ENCODE data around the gene ELAC2.

The ELAC2 gene

GRCh38 chr17:12998461-12998860, 19.4 kb downstream of the ELAC2 start:
- H3K9me3 ChIP-seq (ENCODE audit: insufficient read depth, low read length): no peaks in the 10 kb centered on the region
- H3K36me3 ChIP-seq (replicated peaks; ENCODE audit: low read depth, low read length): peaks cover 37% of the 10 kb centered on the region
- no peak overlapping the region for H3K9ac ChIP-seq (ENCODE audit: low read length)
- no peaks in the 10 kb centered on the region for H3K27me3 ChIP-seq (ENCODE audit: low read depth, low read length)
- no peaks in the 10 kb centered on the region for H3K4me1 ChIP-seq (ENCODE audit: low read length)
- no peak overlapping the region for H3K27ac ChIP-seq (ENCODE audit: low read length)
- no peak overlapping the region for H3K4me2 ChIP-seq (ENCODE audit: low read length)
- H3K4me3 ChIP-seq (ENCODE audit: low read length): no peak overlapping the region
- no peaks in the 10 kb centered on the region; the same call in 1 of the 2 replicates for H3K79me2 ChIP-seq (ENCODE audit: low read length)
- TF ChIP-seq EZH2phosphoT487 (IDR thresholded peaks at IDR 0.05; ENCODE audit: low read depth) (no peak), CTCF (IDR thresholded peaks at IDR 0.05; ENCODE audit: low read depth, low read length) (no peak)
- no peaks in the 10 kb centered on the region for H4K20me1 ChIP-seq (ENCODE audit: insufficient read depth, low read length)
- no peak overlapping the region for H2AFZ ChIP-seq (ENCODE audit: low read depth, low read length)

- no peak overlapping the region for H3K27ac ChIP-seq (ENCODE audit: low read length)
- H3K9me3 ChIP-seq (ENCODE audit: insufficient read depth, low read length): no peaks in the 10 kb centered on the region
- no peak for TF ChIP-seq EZH2phosphoT487 (IDR thresholded peaks at IDR 0.05; ENCODE audit: low read depth)
- no peak for TF ChIP-seq CTCF (IDR thresholded peaks at IDR 0.05; ENCODE audit: low read depth, low read length)
- H3K4me2 ChIP-seq (ENCODE audit: low read length): no peak overlapping the region
- H3K36me3 ChIP-seq (replicated peaks; ENCODE audit: low read depth, low read length): peaks cover 28% of the 10 kb centered on the region
- H4K20me1 ChIP-seq (ENCODE audit: insufficient read depth, low read length): no peaks in the 10 kb centered on the region
- H3K9ac ChIP-seq (ENCODE audit: low read length): no peak overlapping the region
- no peaks in the 10 kb centered on the region for H3K27me3 ChIP-seq (ENCODE audit: low read depth, low read length)
- no peak overlapping the region for H3K4me3 ChIP-seq (ENCODE audit: low read length)
- no peaks in the 10 kb centered on the region for H3K4me1 ChIP-seq (ENCODE audit: low read length)
- no peaks in the 10 kb centered on the region for H3K79me2 ChIP-seq (ENCODE audit: low read length)
- no peak overlapping the region for H2AFZ ChIP-seq (ENCODE audit: low read depth, low read length)
Measured at GRCh38 chr17:12996941-12997340, 20.9 kb downstream of the ELAC2 start.

GRCh38 chr17:12996357-12996756, 21.5 kb downstream of the ELAC2 start:
- Histone ChIP-seq H3K4me3 (ENCODE audit: low read length) (no peak overlapping the region), H3K9ac (ENCODE audit: low read length) (no peak overlapping the region), H3K27me3 (ENCODE audit: low read depth, low read length) (no peaks in the 10 kb centered on the region), H3K27ac (ENCODE audit: low read length) (no peak overlapping the region), H4K20me1 (ENCODE audit: insufficient read depth, low read length) (no peaks in the 10 kb centered on the region), H3K9me3 (ENCODE audit: insufficient read depth, low read length) (no peaks in the 10 kb centered on the region), H3K4me1 (ENCODE audit: low read length) (no peaks in the 10 kb centered on the region), H3K79me2 (ENCODE audit: low read length) (no peaks in the 10 kb centered on the region), H3K4me2 (ENCODE audit: low read length) (no peak overlapping the region), H3K36me3 (replicated peaks; ENCODE audit: low read depth, low read length) (peaks cover 25% of the 10 kb centered on the region), H2AFZ (ENCODE audit: low read depth, low read length) (no peak overlapping the region)
- TF ChIP-seq EZH2phosphoT487 (IDR thresholded peaks at IDR 0.05; ENCODE audit: low read depth): no peak
- no peak for TF ChIP-seq CTCF (IDR thresholded peaks at IDR 0.05; ENCODE audit: low read depth, low read length)

- H3K4me3 ChIP-seq (ENCODE audit: low read length): no peak overlapping the region
Measured at GRCh38 chr17:12995896-12996295, 21.9 kb downstream of the ELAC2 start.

More at GRCh38 chr17:12995896-12996295, 21.9 kb downstream of the ELAC2 start:
- Histone ChIP-seq H3K4me2 (ENCODE audit: low read length) (no peak overlapping the region), H3K9ac (ENCODE audit: low read length) (no peak overlapping the region), H4K20me1 (ENCODE audit: insufficient read depth, low read length) (no peaks in the 10 kb centered on the region), H3K27ac (ENCODE audit: low read length) (no peak overlapping the region), H2AFZ (ENCODE audit: low read depth, low read length) (no peak overlapping the region), H3K36me3 (replicated peaks; ENCODE audit: low read depth, low read length) (peaks cover 25% of the 10 kb centered on the region), H3K9me3 (ENCODE audit: insufficient read depth, low read length) (no peaks in the 10 kb centered on the region), H3K79me2 (ENCODE audit: low read length) (no peaks in the 10 kb centered on the region), H3K4me1 (ENCODE audit: low read length) (no peaks in the 10 kb centered on the region), H3K27me3 (ENCODE audit: low read depth, low read length) (no peaks in the 10 kb centered on the region)
- TF ChIP-seq CTCF (IDR thresholded peaks at IDR 0.05; ENCODE audit: low read depth, low read length) (no peak), EZH2phosphoT487 (IDR thresholded peaks at IDR 0.05; ENCODE audit: low read depth) (no peak)
